Upper lobe of right lung (tissue), 1 donor: Measurements from ENCODE around the gene RHBDD2. TPM values are rescaled to one million over a fixed set of nuclear protein-coding genes. Genes with fewer than 3 reads are reported as not detected.
A peak's percentile ranks its signal among the peaks of the same experiment; 100 is the strongest.

Source experiments
- ATAC-seq: fragments of 200-7000 bp; cut with Tn5 transposase; one replicate; pipeline ENCODE4 v1.9.1; 2020; ENCODE audit warnings: mild to moderate bottlenecking, moderate library complexity
- DNase-seq: peaks from one replicate; pipeline ENCODE4 v3.0.0-alpha.2; 2020
- H3K27ac ChIP-seq: fragments of 200-600 bp; one replicate; pipeline ENCODE4 v1.8.0; 2022
- H3K27me3 ChIP-seq: fragments of 200-600 bp; one replicate; pipeline ENCODE4 v1.8.0; 2022; ENCODE audit warnings: mild to moderate bottlenecking
- H3K36me3 ChIP-seq: fragments of 200-600 bp; one replicate; pipeline ENCODE4 v1.8.0; 2022
- H3K4me1 ChIP-seq: fragments of 200-600 bp; one replicate; pipeline ENCODE4 v1.8.0; 2022
- H3K4me3 ChIP-seq: fragments of 200-600 bp; one replicate; pipeline ENCODE4 v1.8.0; 2022; ENCODE audit warnings: mild to moderate bottlenecking
- H3K9me3 ChIP-seq: fragments of 200-600 bp; one replicate; pipeline ENCODE4 v1.8.0; 2022
- CTCF ChIP-seq: fragments of 200-600 bp; IDR thresholded peaks from one replicate; pipeline ENCODE4 v1.8.0; 2022; ENCODE audit warnings: antibody characterized with exemption
- intact Hi-C: fragments of 100-400 bp; cut with DNase I; formaldehyde crosslinking; loops from one replicate; pipeline ENCODE4 v1.11.0; 2022
- total RNA-seq: library from RNA; stranded (reverse); fragmentation: NEBNext Ultra II Directional; extraction: Animal tissue kit (Norgen Biotek cat#: 25700); gene quantifications from one replicate; pipeline ENCODE4 v1.2.1, GENCODE V29; 2021
- donor health status: DM: no; HTN: yes; CAD: no; lungs with severe emphysema.

RHBDD2 gene
- total RNA-seq, 1 donor from 2014 or later = 68.6 TPM

GRCh38 chr7:75914169-75914654, 35.4 kb downstream of the RHBDD2 start:
- no peak for DNase-seq
- no peaks in the 10 kb centered on the region for H3K27me3 ChIP-seq
- intact Hi-C loops = no loop called here
- no peak for ATAC-seq
- TF ChIP-seq CTCF = no peak
- H3K4me3 ChIP-seq = peak overlapping the region; percentile 98
- no peaks in the 10 kb centered on the region for H3K9me3 ChIP-seq
- peak overlapping the region; percentile 97 for H3K27ac ChIP-seq
- peaks cover 20% of the 10 kb centered on the region for H3K4me1 ChIP-seq
- H3K36me3 ChIP-seq = no peaks in the 10 kb centered on the region

GRCh38 chr7:75914655-75915415, 36.0 kb downstream of the RHBDD2 start, which contains the start of gene POR:
Gene POR (plus strand): TSS chr7:75915155. CDS start chr7:75954002, 38,847 bp downstream.
- no peak for TF ChIP-seq CTCF
- no peaks in the 10 kb centered on the region for H3K27me3 ChIP-seq
- peaks cover 20% of the 10 kb centered on the region for H3K4me1 ChIP-seq
- no peaks in the 10 kb centered on the region for H3K9me3 ChIP-seq
- H3K36me3 ChIP-seq = no peaks in the 10 kb centered on the region
- peak within 1 kb of the TSS; percentile 98 for H3K4me3 ChIP-seq
- peak; percentile 99 for ATAC-seq
- H3K27ac ChIP-seq = peak within 1 kb of the TSS; percentile 97
- DNase-seq = peak; percentile 97
- intact Hi-C loops = no loop called here

- intact Hi-C loops = no loop called here
- peak overlapping the region; percentile 98 for H3K4me3 ChIP-seq
- no peak for TF ChIP-seq CTCF
- no peaks in the 10 kb centered on the region for H3K9me3 ChIP-seq
- DNase-seq (no peak), ATAC-seq (peak; percentile 1)
- peak overlapping the region; percentile 97 for H3K27ac ChIP-seq
- peaks cover 20% of the 10 kb centered on the region for H3K4me1 ChIP-seq
- no peaks in the 10 kb centered on the region for H3K27me3 ChIP-seq
- no peaks in the 10 kb centered on the region for H3K36me3 ChIP-seq
Measured at GRCh38 chr7:75915416-75916156, 36.8 kb downstream of the RHBDD2 start.

GRCh38 chr7:75916259-75916658, 37.4 kb downstream of the RHBDD2 start:
- Histone ChIP-seq H3K27ac (peak overlapping the region; percentile 97), H3K27me3 (no peaks in the 10 kb centered on the region), H3K4me1 (peaks cover 20% of the 10 kb centered on the region), H3K36me3 (no peaks in the 10 kb centered on the region), H3K4me3 (peak overlapping the region; percentile 98), H3K9me3 (no peaks in the 10 kb centered on the region)
- DNase-seq (no peak), ATAC-seq (no peak)
- intact Hi-C loops = no loop called here
- no peak for TF ChIP-seq CTCF

GRCh38 chr7:75916685-75917634, 38.1 kb downstream of the RHBDD2 start:
- Histone ChIP-seq H3K4me3 (peak overlapping the region; percentile 98), H3K27me3 (no peaks in the 10 kb centered on the region), H3K36me3 (no peaks in the 10 kb centered on the region), H3K9me3 (no peaks in the 10 kb centered on the region), H3K4me1 (peaks cover 20% of the 10 kb centered on the region), H3K27ac (no peak overlapping the region)
- no peak for ATAC-seq
- no peak for TF ChIP-seq CTCF
- no peak for DNase-seq
- intact Hi-C loops = no loop called here
